Measurements from ENCODE around the gene RGS19. TPM values are rescaled to one million over a fixed set of nuclear protein-coding genes. Genes with fewer than 3 reads are reported as not detected.
"Not testable (repeated sequence)": the region's sequence is repeated elsewhere in the genome, so short reads cannot be mapped to it uniquely, and the experiment has no call there.

RGS19 gene
- polyA plus RNA-seq, 3 donors: 3.8 to 5.4 (median 4.8) TPM

GRCh38 chr20:64095927-64096326 lies 16.6 kb upstream of the RGS19 start:
- no peak for DNase-seq (ENCODE audit: low read depth in 3 of 3, low spot score in 2 of 3)

GRCh38 chr20:64095455-64095854 lies 16.1 kb upstream of the RGS19 start:
- DNase-seq (ENCODE audit: low read depth in 3 of 3, low spot score in 2 of 3): no peak

- DNase-seq (ENCODE audit: low read depth in 3 of 3, low spot score in 2 of 3): no peak
These were observed 13.7 kb upstream of the RGS19 start for GRCh38 chr20:64093013-64093503.

GRCh38 chr20:64092258-64093012 lies 13.1 kb upstream of the RGS19 start:
- DNase-seq (ENCODE audit: low read depth in 3 of 3, low spot score in 2 of 3): no peak

- no peak for DNase-seq (ENCODE audit: low read depth in 3 of 3, low spot score in 2 of 3)
These were observed 12.5 kb upstream of the RGS19 start for GRCh38 chr20:64091770-64092169.

GRCh38 chr20:64091340-64091739 lies 12.0 kb upstream of the RGS19 start:
- no peak for DNase-seq (ENCODE audit: low read depth in 3 of 3, low spot score in 2 of 3)

- no peak for DNase-seq (ENCODE audit: low read depth in 3 of 3, low spot score in 2 of 3)
These were observed 10.8 kb upstream of the RGS19 start for GRCh38 chr20:64090165-64090564.

- DNase-seq (ENCODE audit: low read depth in 3 of 3, low spot score in 2 of 3): not testable (repeated sequence)
These were observed 9.3 kb upstream of the RGS19 start for GRCh38 chr20:64088586-64088985.

- not testable (repeated sequence) for DNase-seq (ENCODE audit: low read depth in 3 of 3, low spot score in 2 of 3)
These were observed 8.0 kb upstream of the RGS19 start for GRCh38 chr20:64087226-64087825.

- DNase-seq (ENCODE audit: low read depth in 3 of 3, low spot score in 2 of 3): no peak
These were observed 7.5 kb upstream of the RGS19 start for GRCh38 chr20:64086801-64087200.

- DNase-seq (ENCODE audit: low read depth in 3 of 3, low spot score in 2 of 3): no peak
These were observed 5.4 kb upstream of the RGS19 start for GRCh38 chr20:64084685-64085152.

- no peak for DNase-seq (ENCODE audit: low read depth in 3 of 3, low spot score in 2 of 3)
These were observed 4.7 kb upstream of the RGS19 start, which contains the start of gene LKAAEAR1 for GRCh38 chr20:64083804-64084684. TSS of gene LKAAEAR1 (minus strand) at chr20:64084398. CDS start at chr20:64084219, 179 bp downstream.

- DNase-seq (ENCODE audit: low read depth in 3 of 3, low spot score in 2 of 3): peak in 1 of 3 donors; percentile 61
These were observed 4.1 kb upstream of the RGS19 start for GRCh38 chr20:64083378-64083803.

GRCh38 chr20:64082820-64083377 lies 3.6 kb upstream of the RGS19 start:
- DNase-seq (ENCODE audit: low read depth in 3 of 3, low spot score in 2 of 3): no peak

GRCh38 chr20:64082126-64082731 lies 2.9 kb upstream of the RGS19 start:
- DNase-seq (ENCODE audit: low read depth in 3 of 3, low spot score in 2 of 3): no peak

GRCh38 chr20:64081624-64081964 lies 2.3 kb upstream of the RGS19 start:
- no peak for DNase-seq (ENCODE audit: low read depth in 3 of 3, low spot score in 2 of 3)

GRCh38 chr20:64080813-64081623 lies 1.7 kb upstream of the RGS19 start:
- no peak for DNase-seq (ENCODE audit: low read depth in 3 of 3, low spot score in 2 of 3)

GRCh38 chr20:64080013-64080812 lies 895 bp upstream of the RGS19 start, which contains the start of gene OPRL1:
TSS of gene OPRL1 (plus strand) at chr20:64080082. CDS start at chr20:64092721, 12,639 bp downstream.
- DNase-seq (ENCODE audit: low read depth in 3 of 3, low spot score in 2 of 3): no peak

- no peak for DNase-seq (ENCODE audit: low read depth in 3 of 3, low spot score in 2 of 3)
These were observed 415 bp downstream of the RGS19 start for GRCh38 chr20:64078934-64079272.
